PC-3 (cell line): Measurements from ENCODE around the gene CYREN. TPM values are rescaled to one million over a fixed set of nuclear protein-coding genes. Genes with fewer than 3 reads are reported as not detected.

ENCODE experiments used
- ATAC-seq: fragments of 200-7000 bp; cut with Tn5 transposase; 2 replicates; pipeline ENCODE4 v1.9.1; 2020; ENCODE audit warnings: mild to moderate bottlenecking, moderate library complexity
- BruUV-seq: library from RNA; stranded (reverse); fragments of 400-500 nt; replicated peaks from 2 replicates; lab custom pipeline; 2021; lab: Mats Ljungman, UMichigan
- CTCF ChIA-PET: fragments of 300-600 bp; sonication (Branson Sonifier 250); formaldehyde crosslinking; loops from one replicate; lab custom pipeline; 2022; ENCODE audit warnings: antibody characterized with exemption; lab: Charles Lee
- POLR2A ChIA-PET: fragments of 300-600 bp; sonication (Branson Sonifier 250); formaldehyde crosslinking; loops from one replicate; lab custom pipeline; 2022; ENCODE audit warnings: antibody characterized with exemption; ENCODE audit not compliant: unreplicated experiment; lab: Charles Lee
- DNase-seq: peaks from one replicate; pipeline ENCODE4 v3.0.0-alpha.2; 2015
- H2AFZ ChIP-seq: fragments of 300-600 bp; sonication (generic); 2 replicates; pipeline ENCODE4 v1.6.0; 2016; ENCODE audit warnings: antibody characterized with exemption, low read length
- H3F3A ChIP-seq: fragments of 300-600 bp; sonication (generic); one replicate; pipeline ENCODE4 v1.6.0; 2017; ENCODE audit warnings: antibody characterized with exemption, low read length, control low read depth, mild to moderate bottlenecking; ENCODE audit not compliant: unreplicated experiment
- H3K27ac ChIP-seq: fragments of 300-600 bp; sonication (generic); 2 replicates; pipeline ENCODE4 v1.5.1; 2016; ENCODE audit warnings: mild to moderate bottlenecking, low read length
- H3K27me3 ChIP-seq: fragments of 300-600 bp; sonication (generic); 2 replicates; pipeline ENCODE4 v1.6.1; 2016; ENCODE audit warnings: low read length, mixed read lengths
- H3K36me3 ChIP-seq: fragments of 300-600 bp; sonication (generic); 2 replicates; pipeline ENCODE4 v1.6.1; 2016; ENCODE audit warnings: low read depth, mixed run types, low read length, mixed read lengths
- H3K4me1 ChIP-seq: fragments of 300-600 bp; sonication (generic); 2 replicates; pipeline ENCODE4 v1.5.1; 2016; ENCODE audit warnings: low read length; ENCODE audit not compliant: insufficient read depth
- H3K4me2 ChIP-seq: fragments of 300-600 bp; sonication (generic); 2 replicates; pipeline ENCODE4 v1.6.0; 2016; ENCODE audit warnings: low read length
- H3K4me3 ChIP-seq: fragments of 300-600 bp; sonication (generic); 2 replicates; pipeline ENCODE4 v1.5.1; 2016; ENCODE audit warnings: mild to moderate bottlenecking, low read length, mixed read lengths
- H3K79me2 ChIP-seq: fragments of 300-600 bp; sonication (generic); 2 replicates; pipeline ENCODE4 v1.6.1; 2017; ENCODE audit warnings: low read length, mixed read lengths
- H3K9ac ChIP-seq: fragments of 300-600 bp; sonication (generic); 2 replicates; pipeline ENCODE4 v1.6.0; 2016; ENCODE audit warnings: mild to moderate bottlenecking, low read length
- H3K9me2 ChIP-seq: fragments of 300-600 bp; sonication (generic); replicated peaks from 2 replicates; pipeline ENCODE4 v1.6.1; 2016; ENCODE audit warnings: mixed run types, low read length, mixed read lengths
- H3K9me3 ChIP-seq: fragments of 300-600 bp; sonication (generic); 2 replicates; pipeline ENCODE4 v1.6.1; 2016; ENCODE audit warnings: low read length, mixed read lengths
- H4K20me1 ChIP-seq: fragments of 300-600 bp; sonication (generic); 2 replicates; pipeline ENCODE4 v1.6.1; 2016; ENCODE audit warnings: low read length, mixed read lengths
- EZH2 ChIP-seq: fragments of 300-600 bp; sonication (generic); IDR thresholded peaks from one replicate; pipeline ENCODE4 v1.6.1; 2017; ENCODE audit warnings: antibody characterized with exemption, mild to moderate bottlenecking, low read length; ENCODE audit not compliant: unreplicated experiment
- EZH2phosphoT487 ChIP-seq: fragments of 300-600 bp; sonication (generic); IDR thresholded peaks from 2 replicates; pipeline ENCODE4 v1.6.1; 2018; ENCODE audit warnings: mild to moderate bottlenecking, antibody characterized with exemption, low read length, borderline replicate concordance
- intact Hi-C: fragments of 100-400 bp; cut with micrococcal nuclease; formaldehyde crosslinking; loops from 2 replicates; pipeline ENCODE4 v1.9.0; 2023
- total RNA-seq: library from RNA; depleted of rRNA; stranded (reverse); fragments of >200 nt; gene quantifications from 2 replicates; pipeline ENCODE4 v1.2.3, GENCODE V29; 2014
- TF ChIP-seq, protein P1 (sequence below): fragments of 300-600 bp; sonication (generic); conservative IDR thresholded peaks from 2 replicates; pipeline ENCODE4 v1.5.1; 2017; ENCODE audit warnings: antibody characterized with exemption, low read depth, mild to moderate bottlenecking, low read length

The CYREN gene
- total RNA-seq, 1 experiment from 2014 or later: 48.2 TPM

GRCh38 chr7:135168001-135168400, 2.5 kb downstream of the CYREN start:
- Histone ChIP-seq H3K4me1 (peaks cover 13% of the 10 kb centered on the region), H3K9ac (no peak overlapping the region), H3K9me3 (no peaks in the 10 kb centered on the region), H3K27me3 (no peaks in the 10 kb centered on the region), H3K36me3 (peaks cover 38% of the 10 kb centered on the region), H3K9me2 (no peaks in the 10 kb centered on the region), H2AFZ (no peak overlapping the region), H3F3A (no peaks in the 10 kb centered on the region), H3K4me3 (no peak overlapping the region), H4K20me1 (no peaks in the 10 kb centered on the region), H3K27ac (no peak overlapping the region), H3K4me2 (no peak overlapping the region), H3K79me2 (peaks cover 27% of the 10 kb centered on the region)
- ChIA-PET CTCF (no interaction called here), POLR2A (no interaction called here)
- intact Hi-C loops: no loop called here
- BruUV-seq: no TSS peak
- no peak for TF ChIP-seq EZH2
- TF ChIP-seq, protein P1, sequence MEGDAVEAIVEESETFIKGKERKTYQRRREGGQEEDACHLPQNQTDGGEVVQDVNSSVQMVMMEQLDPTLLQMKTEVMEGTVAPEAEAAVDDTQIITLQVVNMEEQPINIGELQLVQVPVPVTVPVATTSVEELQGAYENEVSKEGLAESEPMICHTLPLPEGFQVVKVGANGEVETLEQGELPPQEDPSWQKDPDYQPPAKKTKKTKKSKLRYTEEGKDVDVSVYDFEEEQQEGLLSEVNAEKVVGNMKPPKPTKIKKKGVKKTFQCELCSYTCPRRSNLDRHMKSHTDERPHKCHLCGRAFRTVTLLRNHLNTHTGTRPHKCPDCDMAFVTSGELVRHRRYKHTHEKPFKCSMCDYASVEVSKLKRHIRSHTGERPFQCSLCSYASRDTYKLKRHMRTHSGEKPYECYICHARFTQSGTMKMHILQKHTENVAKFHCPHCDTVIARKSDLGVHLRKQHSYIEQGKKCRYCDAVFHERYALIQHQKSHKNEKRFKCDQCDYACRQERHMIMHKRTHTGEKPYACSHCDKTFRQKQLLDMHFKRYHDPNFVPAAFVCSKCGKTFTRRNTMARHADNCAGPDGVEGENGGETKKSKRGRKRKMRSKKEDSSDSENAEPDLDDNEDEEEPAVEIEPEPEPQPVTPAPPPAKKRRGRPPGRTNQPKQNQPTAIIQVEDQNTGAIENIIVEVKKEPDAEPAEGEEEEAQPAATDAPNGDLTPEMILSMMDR: no peak
- TF ChIP-seq EZH2phosphoT487: no peak
- ATAC-seq (no peak), DNase-seq (no peak)

- Histone ChIP-seq H3K9ac (no peak overlapping the region), H3F3A (no peaks in the 10 kb centered on the region), H3K79me2 (peaks cover 27% of the 10 kb centered on the region), H3K4me1 (peaks cover 13% of the 10 kb centered on the region), H3K27me3 (no peaks in the 10 kb centered on the region), H3K4me3 (no peak overlapping the region), H3K9me3 (no peaks in the 10 kb centered on the region), H3K27ac (no peak overlapping the region), H2AFZ (no peak overlapping the region), H3K36me3 (peaks cover 38% of the 10 kb centered on the region), H3K9me2 (no peaks in the 10 kb centered on the region), H4K20me1 (no peaks in the 10 kb centered on the region), H3K4me2 (no peak overlapping the region)
- TF ChIP-seq EZH2phosphoT487: no peak
- no peak for TF ChIP-seq EZH2
- TF ChIP-seq, protein P1: no peak
- ChIA-PET POLR2A (no interaction called here), CTCF (no interaction called here)
- intact Hi-C loops: no loop called here
- no TSS peak for BruUV-seq
- no peak for DNase-seq
- ATAC-seq: no peak
Observed at GRCh38 chr7:135167365-135167917, 3.1 kb downstream of the CYREN start.

- H3K36me3 ChIP-seq: peaks cover 38% of the 10 kb centered on the region
- no peak overlapping the region for H3K4me3 ChIP-seq
- POLR2A ChIA-PET: no interaction called here
- no peak overlapping the region for H3K4me2 ChIP-seq
- peaks cover 13% of the 10 kb centered on the region for H3K4me1 ChIP-seq
- no peak overlapping the region for H2AFZ ChIP-seq
- H4K20me1 ChIP-seq: no peaks in the 10 kb centered on the region
- H3K79me2 ChIP-seq: peaks cover 27% of the 10 kb centered on the region
- DNase-seq: no peak
- TF ChIP-seq EZH2phosphoT487 (no peak), EZH2 (no peak)
- TF ChIP-seq, protein P1: no peak
- intact Hi-C loops: no loop called here
- H3K9me3 ChIP-seq: no peaks in the 10 kb centered on the region
- no peaks in the 10 kb centered on the region for H3K9me2 ChIP-seq
- H3F3A ChIP-seq: no peaks in the 10 kb centered on the region
- no peak overlapping the region for H3K9ac ChIP-seq
- CTCF ChIA-PET: no interaction called here
- H3K27ac ChIP-seq: no peak overlapping the region
- no peaks in the 10 kb centered on the region for H3K27me3 ChIP-seq
- no TSS peak for BruUV-seq
- no peak for ATAC-seq
Observed at GRCh38 chr7:135166338-135166990, 4.0 kb downstream of the CYREN start.
